H1 (cell line): ENCODE results near the gene SHISAL1. TPM values are rescaled to one million over a fixed set of nuclear protein-coding genes. Genes with fewer than 3 reads are reported as not detected.

Experiments used
- CTCF ChIA-PET: fragments of 300-600 bp; sonication (Branson Sonifier 250); formaldehyde crosslinking; loops from one replicate; lab custom pipeline; 2021; ENCODE audit not compliant: partially characterized antibody; lab: Charles Lee
- POLR2A ChIA-PET: fragments of 300-600 bp; sonication (Branson Sonifier 250); formaldehyde crosslinking; loops from one replicate; lab custom pipeline; 2021; ENCODE audit warnings: inconsistent platforms; ENCODE audit not compliant: partially characterized antibody; lab: Charles Lee
- DNase-seq, 2 experiments: peaks; one replicate each; pipeline versions ENCODE4 v3.0.0 to v3.0.0-alpha.2; 2010 to 2022; ENCODE audit warnings: low spot score in 2 of 2, low read depth in 1 of 2, mixed read lengths in 1 of 2
- FAIRE-seq: peaks from 2 replicates; lab custom pipeline; 2011; peaks lifted over from hg19 to GRCh38; lab: Jason Lieb, UNC
- H2AFZ ChIP-seq: 2 replicates; pipeline ENCODE4 v1.8.1; 2012; ENCODE audit warnings: low read length, inconsistent platforms
- H2AK5ac ChIP-seq: 2 replicates; pipeline ENCODE4 v1.6.1; 2013; ENCODE audit warnings: low read depth, low read length
- H2BK120ac ChIP-seq: replicated peaks from 2 replicates; pipeline ENCODE3; 2013; ENCODE audit warnings: low read depth, low read length, inconsistent platforms
- H2BK12ac ChIP-seq: 2 replicates; pipeline ENCODE4 v1.6.1; 2013; ENCODE audit warnings: low read depth, low read length
- H2BK15ac ChIP-seq: 2 replicates; pipeline ENCODE4 v1.6.1; 2013; ENCODE audit warnings: low read length
- H2BK20ac ChIP-seq: 2 replicates; pipeline ENCODE4 v1.6.1; 2013; ENCODE audit warnings: low read length
- H2BK5ac ChIP-seq: 2 replicates; pipeline ENCODE4 v1.6.1; 2013; ENCODE audit warnings: low read depth, low read length
- H3K14ac ChIP-seq: 2 replicates; pipeline ENCODE4 v1.6.1; 2013; ENCODE audit warnings: inconsistent platforms; ENCODE audit not compliant: insufficient read length
- H3K18ac ChIP-seq: 2 replicates; pipeline ENCODE4 v1.6.1; 2013; ENCODE audit warnings: low read length; ENCODE audit errors: extremely low read depth
- H3K23ac ChIP-seq: 2 replicates; pipeline ENCODE4 v1.6.1; 2013; ENCODE audit warnings: inconsistent platforms; ENCODE audit not compliant: insufficient read length
- H3K23me2 ChIP-seq: 2 replicates; pipeline ENCODE4 v1.6.1; 2013; ENCODE audit warnings: low read depth, low read length
- H3K27ac ChIP-seq: 2 replicates; pipeline ENCODE4 v1.6.1; 2011; ENCODE audit warnings: low read depth, low read length, inconsistent platforms
- H3K27me3 ChIP-seq, 4 experiments: replicated peaks in 1 of 4; 1 replicate in 1 of 4; 2 replicates in 3 of 4; pipeline versions ENCODE4 v1.6.1 to v1.8.1; 2011 to 2013; ENCODE audit warnings: low read length in 3 of 4, mild to moderate bottlenecking in 3 of 4, inconsistent platforms in 2 of 4, mixed read lengths in 2 of 4, moderate library complexity in 1 of 4; ENCODE audit not compliant: control insufficient read depth in 3 of 4, insufficient read depth in 3 of 4; ENCODE audit errors: extremely low read depth in 1 of 4
- H3K36me3 ChIP-seq, 4 experiments: 2 replicates each; pipeline versions ENCODE4 v1.6.1 to v1.8.1; 2011 to 2013; ENCODE audit warnings: mild to moderate bottlenecking in 4 of 4, low read length in 3 of 4, moderate library complexity in 2 of 4, control low read depth in 1 of 4, inconsistent platforms in 1 of 4; ENCODE audit not compliant: insufficient read depth in 4 of 4, control insufficient read depth in 2 of 4
- H3K4ac ChIP-seq: replicated peaks from 2 replicates; pipeline ENCODE3; 2013; ENCODE audit warnings: low read length, low read depth, mixed read lengths, inconsistent platforms; ENCODE audit not compliant: insufficient read length
- H3K4me1 ChIP-seq, 4 experiments: replicated peaks in 1 of 4; 1 replicate in 1 of 4; 2 replicates in 3 of 4; pipeline versions ENCODE4 v1.6.1 to v1.8.1; 2011 to 2013; ENCODE audit warnings: low read length in 3 of 4, inconsistent platforms in 2 of 4, mixed read lengths in 1 of 4; ENCODE audit not compliant: insufficient read depth in 4 of 4, control insufficient read depth in 3 of 4
- H3K4me2 ChIP-seq, 2 experiments: 2 replicates each; pipeline versions ENCODE4 v1.6.1 to v1.8.1; 2011 to 2013; ENCODE audit warnings: low read depth in 2 of 2, low read length in 2 of 2, control low read depth in 1 of 2, inconsistent platforms in 1 of 2, mild to moderate bottlenecking in 1 of 2; ENCODE audit not compliant: insufficient read depth in 1 of 2
- H3K4me3 ChIP-seq, 4 experiments: fragments of 200-600, 300-600 bp in 1 of 4; sonication (generic), shearing (Covaris generic), sonication (Bioruptor Twin) in 1 of 4; 2 replicates each; pipeline versions ENCODE4 v1.5.1 to v1.8.1; 2011 to 2016; ENCODE audit warnings: low read length in 4 of 4, low read depth in 3 of 4, control low read depth in 2 of 4, inconsistent platforms in 2 of 4, mild to moderate bottlenecking in 2 of 4, mixed read lengths in 1 of 4, moderate library complexity in 1 of 4; ENCODE audit not compliant: insufficient read depth in 2 of 4; ENCODE audit errors: extremely low read depth in 1 of 4
- H3K56ac ChIP-seq: replicated peaks from 2 replicates; pipeline ENCODE3; 2013; ENCODE audit warnings: low read depth, mild to moderate bottlenecking, mixed read lengths, low read length, inconsistent platforms; ENCODE audit not compliant: insufficient read length
- H3K79me1 ChIP-seq: 2 replicates; pipeline ENCODE4 v1.6.1; 2013; ENCODE audit warnings: low read depth, low read length, control low read depth
- H3K79me2 ChIP-seq, 2 experiments: 2 replicates each; pipeline versions ENCODE4 v1.6.1 to v1.8.1; 2012 to 2013; ENCODE audit warnings: low read length in 2 of 2, mild to moderate bottlenecking in 2 of 2, inconsistent platforms in 1 of 2; ENCODE audit not compliant: insufficient read depth in 2 of 2, control insufficient read depth in 1 of 2
- H3K9ac ChIP-seq, 4 experiments: replicated peaks in 1 of 4; 1 replicate in 1 of 4; 2 replicates in 3 of 4; pipeline versions ENCODE4 v1.6.1 to v1.8.1; 2011 to 2013; ENCODE audit warnings: low read depth in 3 of 4, low read length in 3 of 4, control low read depth in 2 of 4, mild to moderate bottlenecking in 2 of 4, moderate library complexity in 2 of 4, inconsistent platforms in 1 of 4; ENCODE audit errors: extremely low read depth in 1 of 4
- H3K9me3 ChIP-seq, 2 experiments: 2 replicates each; pipeline versions ENCODE4 v1.6.1 to v1.8.1; 2012 to 2013; ENCODE audit warnings: mild to moderate bottlenecking in 2 of 2, moderate library complexity in 2 of 2, control low read depth in 1 of 2, inconsistent platforms in 1 of 2, low read depth in 1 of 2, low read length in 1 of 2, mixed read lengths in 1 of 2; ENCODE audit not compliant: insufficient read depth in 2 of 2
- H4K20me1 ChIP-seq, 2 experiments: replicated peaks in 1 of 2; 2 replicates each; pipeline versions ENCODE3 to v1.8.1; 2011 to 2013; ENCODE audit warnings: inconsistent platforms in 2 of 2, low read length in 2 of 2, mild to moderate bottlenecking in 1 of 2; ENCODE audit not compliant: insufficient read depth in 2 of 2, control insufficient read depth in 1 of 2
- H4K5ac ChIP-seq: 2 replicates; pipeline ENCODE4 v1.6.1; 2013; ENCODE audit warnings: low read length, low read depth, mixed read lengths, inconsistent platforms; ENCODE audit not compliant: insufficient read length
- H4K8ac ChIP-seq: 2 replicates; pipeline ENCODE4 v1.8.0; 2013; ENCODE audit warnings: mild to moderate bottlenecking, moderate library complexity, low read length, inconsistent platforms; ENCODE audit not compliant: insufficient read depth; ENCODE audit errors: extremely low read depth
- H4K91ac ChIP-seq: replicated peaks from 2 replicates; pipeline ENCODE3; 2013; ENCODE audit warnings: low read length, mixed read lengths, inconsistent platforms; ENCODE audit not compliant: insufficient read length
- CTCF ChIP-seq, 3 experiments: IDR thresholded peaks; 1 replicate in 2 of 3; 2 replicates in 1 of 3; pipeline versions ENCODE4 v1.5.1 to v1.6.1; 2011; ENCODE audit warnings: low read length in 3 of 3, mild to moderate bottlenecking in 3 of 3, inconsistent platforms in 2 of 3, low read depth in 1 of 3, moderate library complexity in 1 of 3; ENCODE audit not compliant: insufficient read depth in 1 of 3; ENCODE audit errors: control extremely low read depth in 1 of 3
- EGR1 ChIP-seq: IDR thresholded peaks from 2 replicates; pipeline ENCODE4 v1.6.1; 2011; ENCODE audit warnings: low read depth, low read length, borderline replicate concordance
- GABPA ChIP-seq: IDR thresholded peaks from 2 replicates; pipeline ENCODE4 v1.6.1; 2011; ENCODE audit warnings: mild to moderate bottlenecking, low read length, moderate library complexity, borderline replicate concordance; ENCODE audit not compliant: insufficient read depth
- GTF2F1 ChIP-seq: IDR thresholded peaks from 2 replicates; pipeline ENCODE4 v1.6.1; 2012; ENCODE audit warnings: low read depth, low read length, improper control_type of control experiment, borderline replicate concordance
- JUN ChIP-seq: IDR thresholded peaks from 2 replicates; pipeline ENCODE4 v1.6.1; 2011; ENCODE audit warnings: low read depth, mild to moderate bottlenecking, improper control_type of control experiment, low read length
- KDM1A ChIP-seq: fragments of 200-600, 300-600 bp; sonication (generic); IDR thresholded peaks from 2 replicates; pipeline ENCODE4 v1.7.1; 2016; ENCODE audit warnings: mild to moderate bottlenecking, low read length, borderline replicate concordance
- MAX ChIP-seq: IDR thresholded peaks from 2 replicates; pipeline ENCODE4 v1.6.1; 2012; ENCODE audit warnings: inconsistent platforms
- RAD21 ChIP-seq, 2 experiments: IDR thresholded peaks in 1 of 2; conservative IDR thresholded peaks in 1 of 2; 2 replicates each; pipeline ENCODE4 v1.6.1; 2011; ENCODE audit warnings: low read depth in 2 of 2, low read length in 2 of 2, improper control_type of control experiment in 1 of 2, inconsistent platforms in 1 of 2, mild to moderate bottlenecking in 1 of 2, moderate library complexity in 1 of 2
- SUZ12 ChIP-seq: fragments of 200-600 bp; sonication (generic); IDR thresholded peaks from 2 replicates; pipeline ENCODE4 v1.6.1; 2012; ENCODE audit warnings: mild to moderate bottlenecking, inconsistent platforms, low read length, moderate library complexity, mixed read lengths
- WGBS, 2 experiments: shearing (Covaris generic) in 1 of 2; methylation state at CpG; one replicate each; pipeline versions ENCODE4 v1.1.6 to v1.1.7; 2013 to 2015; ENCODE audit warnings: low lambda C conversion rate in 2 of 2, mixed read lengths in 2 of 2, inconsistent platforms in 1 of 2, low coverage in 1 of 2, missing lambda C conversion rate in 1 of 2; ENCODE audit not compliant: insufficient replicate concordance in 2 of 2, insufficient coverage in 1 of 2, insufficient read length in 1 of 2; ENCODE audit errors: extremely low coverage in 1 of 2, missing lambda C conversion rate in 1 of 2; 5-methylcytosine and 5-hydroxymethylcytosine counted together
- polyA plus RNA-seq, 7 experiments: library from polyadenylated mRNA; depleted of rRNA in 3 of 7; stranded (reverse) in 5 of 7; unstranded in 2 of 7; fragments of >200 nt in 5 of 7; fragments of 200-250 nt in 2 of 7; gene quantifications; 1 replicate in 5 of 7; 2 replicates in 1 of 7; 4 replicates in 1 of 7; pipeline versions ENCODE4 v1.2.1 to v1.2.3, GENCODE V29; 2011 to 2013; ENCODE audit warnings: missing spikeins in 2 of 7, mixed read lengths in 2 of 7
- total RNA-seq: library from RNA; stranded (reverse); fragmentation: NEBNext Ultra II Directional; extraction: Animal tissue kit (Norgen Biotek cat#: 25700); gene quantifications from 2 replicates; pipeline ENCODE4 v1.2.1, GENCODE V29; 2021

SHISAL1 gene
- total and polyA plus RNA-seq, 2 of the 8 experiments (the other 6 are each of a cell fraction or from before 2014, with no cell fraction given), result 3.7 to 5.8 TPM

- Histone ChIP-seq H4K8ac (no peak overlapping the region), H3K9me3 (no peaks in the 10 kb centered on the region), H3K79me1 (no peaks in the 10 kb centered on the region), H2BK12ac (no peak overlapping the region), H2BK120ac (no peak overlapping the region), H2BK5ac (no peak overlapping the region), H3K56ac (no peak overlapping the region), H4K5ac (no peak overlapping the region), H3K14ac (no peak overlapping the region), H3K79me2 (no peaks in the 10 kb centered on the region), H3K36me3 (no peaks in the 10 kb centered on the region), H3K27ac (no peak overlapping the region), H3K23ac (no peak overlapping the region), H3K4me3 (no peak overlapping the region), H3K23me2 (no peaks in the 10 kb centered on the region), H3K4me2 (no peak overlapping the region), H3K27me3 (no peaks in the 10 kb centered on the region), H3K4me1 (peaks cover 0 to 5% (median 2%) of the 10 kb centered on the region in 4 experiments; a peak in 1 of 7 replicates), H3K4ac (no peak overlapping the region), H3K9ac (no peak overlapping the region), H2AK5ac (no peak overlapping the region), H4K91ac (no peak overlapping the region), H2BK20ac (no peak overlapping the region), H3K18ac (no peak overlapping the region), H2AFZ (no peak overlapping the region), H4K20me1 (no peaks in the 10 kb centered on the region), H2BK15ac (no peak overlapping the region)
- no peak for DNase-seq
- ChIA-PET CTCF (interaction anchor here (0.6 to 2.4 kb wide), 25 partner anchors 8 to 474 kb away, joined by 3 to 20 read pairs (median 3); no protein-coding TSS in a partner anchor), POLR2A (interaction anchor here (0.5 kb wide), 1 partner anchor 745 kb away, joined by 3 read pairs; no protein-coding TSS in a partner anchor)
- FAIRE-seq, result no peak
- WGBS, 2 experiments, result 84% methylated on average over 10 of the region's 10 CpGs; no CpG with 5 or more reads in 1 of the 2 experiments
- TF ChIP-seq CTCF (IDR thresholded peaks at IDR 0.05; ENCODE audit: control extremely low read depth in 1 of 3, insufficient read depth in 1 of 3, low read depth in 1 of 3, low read length in 3 of 3), result peak; percentile 42 to 66 (median 58)
- TF ChIP-seq JUN, result no peak
- no peak for TF ChIP-seq EGR1
- peak; percentile 55 for TF ChIP-seq MAX
- TF ChIP-seq SUZ12, result no peak
- TF ChIP-seq RAD21 (IDR thresholded peaks at IDR 0.05 in 1 of 2, conservative IDR thresholded peaks at IDR 0.05 in 1 of 2; ENCODE audit: low read depth in 2 of 2, low read length in 2 of 2), result peak; percentile 71 to 74
- TF ChIP-seq GABPA, result no peak
- 0 out of 2 replicates have a peak, but pooled peaks have one; percentile 61 for TF ChIP-seq KDM1A
- TF ChIP-seq GTF2F1, result no peak
Observed at GRCh38 chr22:44357296-44357965, 44.7 kb upstream of the SHISAL1 start.
